HG02852 (cell line): Measurements from ENCODE around the gene GRM7.

Experiments used
- ATAC-seq: cut with Tn5 transposase; IDR thresholded peaks from one replicate; pipeline ENCODE4 v1.9.1; 2021; ENCODE audit warnings: mild to moderate bottlenecking, moderate library complexity; ENCODE audit not compliant: unreplicated experiment

The GRM7 gene

DNA sequence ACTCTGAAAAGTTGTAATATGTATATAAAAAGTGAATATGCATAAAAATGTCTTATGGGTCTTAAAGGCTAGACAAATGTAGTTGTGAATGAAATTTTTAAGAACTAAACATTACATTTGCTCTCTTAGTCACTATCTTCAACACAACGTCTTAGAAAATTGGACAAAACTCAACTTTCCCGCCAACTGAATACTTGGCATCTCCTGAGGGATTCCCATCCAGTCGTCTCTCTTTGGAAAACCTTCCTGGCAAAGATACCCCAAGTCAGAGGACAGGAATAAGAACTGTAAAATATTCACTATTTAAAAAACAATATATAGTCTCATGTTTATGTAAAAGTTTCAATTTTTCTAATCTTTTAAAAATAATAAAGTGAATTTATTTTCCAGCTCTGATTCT, 354.8 kb downstream of the GRM7 start:
- no peak for ATAC-seq

DNA sequence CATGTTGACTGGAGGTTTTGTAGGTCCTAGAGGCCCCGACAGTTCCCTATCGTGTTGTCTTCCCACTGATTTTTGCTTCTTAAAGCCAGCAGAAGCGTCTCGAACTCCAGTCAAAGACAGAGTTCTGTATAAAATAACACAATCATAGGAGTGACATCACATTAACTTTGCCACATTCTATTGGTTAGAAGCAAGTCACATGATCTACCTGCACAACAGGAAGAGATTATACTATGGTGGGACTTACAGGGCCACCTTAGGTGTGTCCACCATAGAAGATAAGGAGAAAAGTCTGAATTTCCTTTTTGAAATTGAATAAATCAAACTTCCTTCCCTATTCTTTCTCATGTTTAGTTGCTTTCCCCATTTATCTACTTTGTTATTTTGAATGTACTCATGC, 365.5 kb downstream of the GRM7 start:
- no peak for ATAC-seq

DNA sequence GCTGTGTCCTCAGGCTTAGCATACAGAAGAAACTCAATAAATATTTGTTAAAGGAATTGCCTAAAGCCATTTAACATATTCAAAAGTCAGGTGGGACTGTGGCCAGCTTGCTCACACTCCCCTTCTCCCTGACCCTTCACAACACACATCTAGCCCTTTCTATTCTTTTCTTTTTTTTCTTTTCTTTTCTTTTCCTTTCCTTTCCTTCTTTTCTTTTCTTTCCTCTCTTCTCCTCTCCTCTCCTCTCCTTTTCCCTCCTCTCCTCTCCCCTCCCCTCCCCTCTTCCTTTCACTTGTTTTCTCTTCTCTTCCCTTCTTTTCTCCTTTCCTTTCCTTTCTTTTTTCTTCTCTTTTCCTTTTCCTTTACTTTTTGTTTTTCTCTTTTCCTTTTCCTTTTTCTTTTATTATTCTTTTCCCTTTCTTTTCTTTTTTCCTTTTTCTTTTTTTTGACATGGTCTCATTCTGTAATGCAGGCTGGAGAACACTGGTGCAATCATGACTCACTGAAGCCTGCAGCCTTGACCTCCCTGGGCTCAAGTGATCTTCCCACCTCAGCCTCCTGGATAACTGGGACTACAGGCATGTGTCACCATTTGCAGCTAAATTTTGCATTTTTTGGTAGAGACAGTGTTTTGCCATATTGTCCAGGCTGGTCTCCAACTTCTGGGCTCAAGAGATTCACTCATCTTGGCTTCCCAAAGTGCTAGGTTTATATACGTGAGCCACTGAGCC, 377.8 kb downstream of the GRM7 start:
- no peak for ATAC-seq

DNA sequence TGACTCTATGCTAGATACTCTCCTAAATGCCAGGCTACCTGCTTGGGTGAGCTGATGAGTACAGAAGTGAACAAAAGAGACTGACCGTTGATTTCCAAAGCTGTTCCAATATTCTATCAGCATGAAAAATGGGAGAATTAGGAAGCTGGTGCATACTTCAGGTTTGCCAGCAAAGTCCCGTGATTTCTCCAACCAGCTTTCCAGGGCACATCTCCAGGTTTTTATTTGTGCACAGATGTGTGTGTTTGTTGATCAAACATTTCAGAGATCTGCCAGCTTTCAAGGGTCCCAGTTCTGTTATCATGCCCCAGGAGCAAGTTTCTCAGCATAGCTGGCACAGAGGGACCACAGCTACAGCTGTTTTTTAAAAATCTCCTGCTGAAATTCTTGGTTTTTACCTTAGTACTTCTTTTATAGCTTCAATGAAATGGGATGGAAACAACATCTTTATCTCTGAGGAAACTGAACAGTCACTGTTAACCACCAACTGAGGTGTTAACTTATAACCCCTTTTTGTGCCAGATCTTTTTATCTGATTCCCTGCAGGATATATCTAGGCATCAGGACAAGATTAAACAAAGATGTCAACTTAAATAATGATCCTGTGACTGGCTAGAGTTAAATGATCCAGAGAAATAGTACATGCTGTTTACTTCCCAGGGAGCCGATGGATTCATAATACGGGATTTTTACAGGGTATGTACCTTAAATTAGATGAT, 380.8 kb downstream of the GRM7 start:
- no peak for ATAC-seq

DNA sequence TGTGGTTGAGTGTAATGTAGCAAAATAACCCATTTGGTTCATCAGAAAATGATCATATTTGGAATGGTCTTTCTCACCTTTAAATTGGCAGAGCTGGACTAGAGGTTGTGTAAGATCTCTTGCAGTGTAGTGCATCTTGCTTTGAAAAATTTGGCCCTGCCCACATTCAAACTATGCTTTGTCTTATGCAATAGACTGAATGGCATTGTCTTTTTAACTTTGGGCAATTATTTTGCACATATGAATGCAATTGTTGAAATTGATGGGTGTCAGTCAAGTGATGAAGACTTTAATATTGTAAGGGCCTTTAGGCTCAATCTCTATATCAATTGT, 381.4 kb downstream of the GRM7 start:
- ATAC-seq, result no peak

DNA sequence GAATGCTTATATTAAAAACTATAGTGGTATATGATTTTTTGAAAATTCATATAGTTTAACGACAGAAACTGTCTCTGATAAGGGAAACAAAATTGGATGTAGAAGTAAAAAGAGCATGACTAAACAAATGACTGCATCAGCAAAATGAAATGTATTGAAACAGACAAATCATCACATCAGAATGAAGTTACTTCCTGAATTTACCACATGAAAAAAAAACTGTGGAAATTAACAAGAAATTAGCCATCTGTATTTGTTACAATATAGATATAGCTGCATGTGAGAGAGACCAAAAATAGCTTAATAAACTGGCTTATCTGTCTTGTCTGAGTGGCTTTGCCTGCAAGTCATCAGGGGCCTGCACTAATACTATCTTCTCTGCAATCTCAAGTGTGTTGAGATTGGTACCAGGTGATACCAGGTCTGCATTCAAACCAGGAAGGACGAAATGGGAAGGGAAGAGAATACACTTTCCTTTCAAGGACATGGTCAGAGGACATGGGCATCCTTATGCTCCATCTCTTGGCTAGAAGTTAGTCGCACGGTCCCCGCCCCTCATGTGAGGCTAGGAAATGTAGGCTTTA, 388.7 kb downstream of the GRM7 start:
- no peak for ATAC-seq

DNA sequence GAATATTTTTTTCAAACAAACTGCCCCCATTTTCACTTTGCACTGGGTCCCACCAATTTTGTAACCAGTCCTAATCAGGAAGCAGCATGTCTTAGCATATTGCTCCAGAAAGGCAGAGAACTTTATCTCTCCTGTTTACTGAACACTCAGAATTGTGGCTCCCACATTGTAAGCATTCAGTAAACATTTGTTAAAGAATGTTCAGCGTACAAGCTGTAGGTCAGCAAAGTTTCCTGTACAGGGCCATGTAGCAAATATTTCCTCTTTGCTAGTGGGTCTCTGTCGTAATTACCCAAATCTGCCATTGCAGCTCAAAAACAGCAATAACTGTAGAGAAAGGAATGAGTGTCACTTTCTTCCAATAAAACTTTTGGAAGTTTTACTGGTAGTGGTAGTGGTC, 393.3 kb downstream of the GRM7 start:
- ATAC-seq, result no peak

DNA sequence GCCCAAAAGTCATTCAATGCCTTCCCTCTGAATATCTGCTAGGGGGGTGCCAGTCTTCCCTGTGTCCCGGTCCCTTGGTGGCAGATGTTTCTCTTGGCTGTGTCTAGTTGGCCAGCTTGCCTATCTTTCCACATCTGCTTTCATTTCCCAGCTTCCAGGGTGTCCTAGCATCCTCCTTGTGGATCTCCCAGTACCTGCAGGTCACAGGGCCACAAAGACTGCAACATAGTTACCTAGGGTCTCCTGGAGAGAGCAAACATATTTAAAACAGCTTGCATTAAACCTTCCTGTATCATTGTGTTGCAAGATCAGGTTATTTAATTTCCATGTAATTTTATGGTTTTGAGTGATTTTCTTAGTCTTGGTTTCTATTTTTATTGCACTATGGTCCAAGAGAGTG, 400.1 kb downstream of the GRM7 start:
- ATAC-seq, result no peak

DNA sequence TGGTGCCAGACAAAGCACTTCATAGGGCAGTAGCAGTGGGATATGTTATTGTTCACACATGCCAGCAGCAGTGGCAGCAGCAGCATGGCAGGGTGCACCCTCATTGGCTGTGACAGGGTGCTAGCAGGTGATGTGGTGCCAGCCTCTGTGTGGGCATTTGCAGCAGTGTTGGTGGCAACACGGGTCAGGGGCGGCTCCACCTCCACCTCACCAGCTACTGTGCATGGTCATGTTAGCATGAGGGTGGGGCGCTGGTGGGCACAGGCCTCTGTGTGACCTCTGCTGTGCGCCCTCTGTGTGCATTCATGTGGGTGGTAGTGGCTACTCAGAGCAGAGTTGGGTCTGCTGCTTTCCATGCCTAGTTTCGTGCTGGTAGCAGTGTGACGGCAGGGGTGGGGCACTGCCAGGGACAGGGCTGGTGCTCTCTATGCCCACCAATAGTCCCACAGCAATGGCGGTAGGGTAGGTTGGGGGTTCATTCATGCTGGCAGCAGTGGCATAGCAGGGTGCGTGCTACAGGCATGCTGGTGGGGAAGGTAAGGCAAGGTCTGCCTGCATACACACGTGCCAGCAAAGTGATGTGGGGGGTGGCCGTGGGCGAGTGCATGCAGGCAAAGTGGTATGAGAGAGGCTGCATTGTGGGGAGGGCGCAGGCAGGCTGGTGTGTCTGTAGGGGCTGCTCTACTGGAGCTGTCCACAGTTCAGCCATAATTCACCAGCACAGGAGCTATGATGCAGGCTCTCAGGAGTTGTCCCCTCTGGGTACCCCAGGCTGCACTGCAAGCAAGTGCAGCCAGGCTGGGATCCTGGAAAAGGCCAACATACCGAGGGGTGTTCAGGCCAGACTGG, 402.7 kb downstream of the GRM7 start:
- ATAC-seq, result no peak

DNA sequence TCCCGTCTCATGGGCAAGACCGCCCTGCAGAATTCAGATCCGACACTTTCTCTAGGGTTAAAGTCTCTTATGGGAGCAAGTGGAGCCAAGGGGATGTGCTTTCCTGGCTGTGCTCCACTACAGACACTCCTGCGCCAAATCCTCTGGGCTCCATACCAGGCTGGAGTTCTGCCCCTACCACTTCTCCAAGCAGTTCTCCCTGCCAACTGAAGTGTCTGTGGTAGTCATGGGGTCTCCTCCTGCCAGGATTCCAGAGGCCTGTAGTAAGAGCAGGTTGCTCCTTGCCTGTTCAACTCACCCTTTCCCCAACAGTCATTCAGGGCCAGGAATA, 403.2 kb downstream of the GRM7 start:
- ATAC-seq, result no peak

DNA sequence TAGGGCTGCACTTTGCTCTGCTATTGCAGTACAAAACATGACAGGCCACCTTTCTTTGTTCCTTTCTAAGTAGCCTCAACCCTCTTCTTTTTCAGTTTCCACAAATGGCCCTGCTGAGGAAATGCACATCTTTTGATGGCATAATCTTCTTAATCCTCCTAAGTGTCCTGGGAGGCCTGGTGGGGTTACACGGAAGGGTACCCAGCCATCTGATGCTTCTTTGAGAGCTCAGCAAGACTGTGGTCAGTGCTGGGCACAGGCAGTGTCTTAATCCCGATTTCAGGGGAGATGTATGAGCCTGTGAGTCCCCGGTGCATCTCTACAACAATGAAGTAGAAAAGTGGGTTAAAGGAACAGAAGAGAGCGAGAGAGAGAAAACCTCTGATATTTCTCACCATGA, 404.8 kb downstream of the GRM7 start:
- ATAC-seq, result no peak

DNA sequence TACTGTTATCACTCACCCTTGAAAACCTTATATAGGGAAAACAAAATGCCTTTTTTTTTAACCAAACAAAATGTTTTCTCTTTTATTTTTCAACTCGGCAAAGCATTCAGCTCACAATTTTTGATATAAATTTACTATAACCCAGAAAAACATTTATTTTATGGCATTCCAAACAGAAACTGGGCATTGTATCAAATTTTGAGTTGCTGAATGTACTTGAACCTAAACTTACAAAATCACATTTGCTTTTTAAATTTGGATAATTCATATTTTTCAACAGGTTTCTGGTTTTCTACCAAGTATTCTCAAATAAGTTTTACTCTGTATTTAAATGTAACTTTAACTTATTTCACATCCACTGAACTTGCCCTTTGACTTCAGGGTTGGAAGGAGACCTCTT, 405.6 kb downstream of the GRM7 start:
- no peak for ATAC-seq

DNA sequence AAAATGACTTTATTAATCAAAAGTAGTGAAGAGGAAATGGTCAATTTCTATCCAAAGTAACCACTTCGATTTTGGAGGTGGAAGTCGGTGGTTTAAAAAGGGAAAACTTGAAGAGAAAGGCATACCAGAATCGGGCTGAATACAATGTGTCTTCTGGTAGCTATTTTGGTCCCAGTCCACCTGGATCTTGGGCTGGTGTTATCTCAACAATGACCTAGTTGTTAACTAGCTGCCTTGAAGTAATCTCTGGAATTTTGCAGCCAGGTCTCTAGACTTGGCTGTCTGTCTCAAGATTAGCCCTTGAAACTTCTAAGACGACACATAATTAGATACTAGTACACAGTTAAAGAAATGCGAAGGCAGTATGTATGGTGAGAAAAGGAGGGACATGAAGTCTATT, 409.8 kb downstream of the GRM7 start:
- no peak for ATAC-seq

DNA sequence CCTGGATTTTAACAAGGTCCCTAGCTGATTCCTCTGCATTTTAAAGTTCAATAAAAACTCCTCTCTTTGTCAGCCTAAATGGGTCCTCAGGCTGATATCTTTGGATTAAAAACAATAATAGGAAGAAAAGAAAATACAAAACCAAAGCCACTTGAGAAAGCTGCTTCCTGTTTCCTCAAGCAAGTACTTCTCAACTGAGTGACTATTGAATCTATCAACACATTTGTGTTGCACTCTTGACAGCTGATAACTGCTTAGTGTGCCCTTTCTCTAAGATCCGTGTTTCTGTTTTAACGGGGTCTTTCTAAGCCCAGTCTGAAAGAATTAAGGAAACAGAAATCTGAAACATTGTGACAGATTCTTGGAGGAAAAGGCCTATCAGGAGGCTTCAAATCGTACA, 410.7 kb downstream of the GRM7 start:
- no peak for ATAC-seq

DNA sequence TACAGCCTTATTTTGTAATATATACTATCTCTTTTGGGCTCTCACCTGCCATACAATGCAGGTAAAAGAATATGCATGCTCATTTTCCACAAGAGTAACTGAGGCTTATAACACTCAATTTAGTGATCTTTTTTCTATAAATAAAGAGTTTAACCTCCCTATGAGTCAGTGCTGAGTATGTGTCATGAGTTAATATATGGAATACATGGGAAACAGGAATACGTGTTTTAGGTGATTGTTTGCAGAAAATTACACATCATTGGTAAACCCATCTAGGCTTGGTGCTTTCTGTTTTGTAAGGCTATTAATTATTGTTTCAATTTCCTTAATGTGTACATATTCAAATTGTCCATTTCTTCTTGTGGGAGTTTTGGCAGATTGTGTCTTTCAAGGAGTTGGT, 411.3 kb downstream of the GRM7 start:
- no peak for ATAC-seq

DNA sequence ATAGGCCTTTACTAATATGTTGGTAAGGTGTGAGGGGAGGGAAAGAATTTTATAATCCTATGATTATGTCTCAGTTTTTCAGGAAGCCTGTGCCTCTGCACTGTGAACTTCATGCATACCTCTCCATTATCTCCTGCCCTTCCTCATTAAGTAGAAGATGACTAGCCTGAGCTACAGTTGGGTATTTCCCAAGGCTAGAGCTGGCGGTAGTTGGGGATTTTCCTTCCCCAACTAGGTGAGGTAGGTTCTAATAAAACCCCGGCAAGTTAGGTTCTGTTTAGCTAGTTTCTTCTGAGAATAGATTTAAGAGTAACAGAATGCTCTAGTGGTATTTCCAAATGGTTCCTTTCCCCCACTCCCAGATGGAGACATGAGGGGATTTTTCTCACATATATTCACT, 414.5 kb downstream of the GRM7 start:
- peak; percentile 70 for ATAC-seq

DNA sequence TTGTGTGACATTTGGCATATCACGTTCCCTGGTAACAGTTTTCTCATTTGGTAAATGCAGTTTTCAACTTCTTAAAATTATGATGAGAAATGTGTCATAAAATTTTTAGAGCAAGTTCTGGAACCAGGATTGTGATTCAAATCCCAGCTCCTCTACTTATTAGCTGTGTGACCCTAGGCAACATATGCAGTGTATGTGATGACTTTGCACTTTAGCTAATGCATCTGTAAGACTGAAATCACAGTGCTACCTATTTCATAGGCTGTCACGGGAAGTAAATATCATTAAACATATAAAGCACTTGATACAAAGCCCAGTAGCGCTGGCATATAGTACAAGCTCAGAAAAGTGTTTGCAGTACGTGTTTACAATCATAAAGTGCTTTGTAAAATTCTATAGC, 419.4 kb downstream of the GRM7 start:
- ATAC-seq, result no peak

DNA sequence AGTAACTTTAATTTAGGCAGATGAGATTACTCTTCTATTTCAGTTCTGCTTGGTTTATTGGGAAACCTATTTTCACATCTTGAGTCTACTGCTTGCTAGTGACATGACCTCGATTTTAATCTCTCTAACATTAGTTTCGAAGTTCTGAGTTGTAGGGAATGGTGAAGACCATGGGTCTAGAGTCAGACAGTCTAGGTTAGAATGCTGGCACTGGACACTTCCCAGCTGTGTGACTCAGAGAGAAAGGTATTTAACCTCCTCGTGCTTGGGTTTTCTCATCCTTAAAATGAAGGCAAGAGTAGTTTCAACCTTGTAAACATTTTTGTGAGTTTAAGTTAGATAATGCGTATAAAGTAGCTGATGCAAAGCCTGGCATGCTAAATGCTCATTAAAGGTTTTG, 422.1 kb downstream of the GRM7 start:
- no peak for ATAC-seq

DNA sequence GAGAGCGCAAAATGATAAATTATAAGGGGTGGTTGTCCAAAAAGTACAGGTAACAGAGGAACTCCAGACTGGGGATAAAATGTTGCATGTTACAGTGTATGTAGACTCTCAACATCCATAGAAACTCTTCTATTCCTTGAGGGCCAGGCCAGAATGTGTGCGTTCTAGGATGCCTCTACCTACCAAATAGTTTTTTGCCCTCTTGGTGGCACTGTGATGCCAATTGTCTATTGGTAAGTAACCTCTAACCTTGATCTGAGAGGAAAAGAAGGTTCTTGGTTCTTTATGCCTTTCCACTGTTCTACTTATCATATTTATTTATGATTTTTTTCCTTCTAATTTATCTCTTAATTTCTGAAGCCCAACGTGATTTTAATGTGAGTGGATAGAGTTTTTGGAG, 424.6 kb downstream of the GRM7 start:
- no peak for ATAC-seq

DNA sequence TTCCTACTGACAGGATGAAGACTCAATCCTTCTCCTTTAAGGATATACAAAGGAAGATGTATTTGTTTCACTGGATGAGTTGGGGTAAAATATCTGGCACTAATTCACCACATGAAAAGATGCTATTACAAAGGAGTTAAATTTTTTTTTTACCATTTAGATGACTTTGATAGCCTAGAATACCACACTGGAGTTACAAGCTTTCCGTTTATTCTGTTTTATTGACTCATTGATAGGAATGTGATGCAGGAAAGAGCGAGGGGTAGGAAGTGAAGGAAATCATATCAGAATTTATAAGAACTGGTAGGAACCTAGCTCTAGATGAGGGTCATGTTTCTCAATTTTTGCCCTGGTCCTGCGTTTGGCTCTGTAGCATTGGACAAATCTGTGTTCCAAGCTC, 427.2 kb downstream of the GRM7 start:
- ATAC-seq, result no peak

DNA sequence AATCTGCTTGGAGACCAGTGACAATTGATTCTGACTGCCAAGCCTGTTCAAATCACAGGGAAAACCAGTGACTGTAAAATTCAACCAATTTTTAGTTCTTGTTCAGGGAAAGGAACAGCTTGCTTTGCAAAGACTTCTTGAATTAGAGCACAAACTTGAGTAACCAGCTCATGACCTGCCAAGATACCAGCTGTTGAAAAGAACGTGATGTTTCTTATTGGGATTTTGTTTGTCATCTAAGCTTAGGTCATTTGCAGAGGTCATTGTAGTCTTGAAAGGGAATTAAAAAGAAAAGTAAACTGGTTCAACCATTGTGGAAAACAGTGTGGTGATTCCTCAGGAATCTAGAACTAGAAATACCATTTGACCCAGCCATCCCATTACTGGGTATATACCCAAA, 428.2 kb downstream of the GRM7 start:
- no peak for ATAC-seq
